ENCODE results near the gene DLEC1. TPM values are rescaled to one million over a fixed set of nuclear protein-coding genes. Genes with fewer than 3 reads are reported as not detected.
A peak's percentile ranks its signal among the peaks of the same experiment; 100 is the strongest.

Gene DLEC1
- total and polyA plus RNA-seq, 2 of the 4 experiments (the other 2 are of a cell fraction): 0.03 TPM; not detected in 1

DNA sequence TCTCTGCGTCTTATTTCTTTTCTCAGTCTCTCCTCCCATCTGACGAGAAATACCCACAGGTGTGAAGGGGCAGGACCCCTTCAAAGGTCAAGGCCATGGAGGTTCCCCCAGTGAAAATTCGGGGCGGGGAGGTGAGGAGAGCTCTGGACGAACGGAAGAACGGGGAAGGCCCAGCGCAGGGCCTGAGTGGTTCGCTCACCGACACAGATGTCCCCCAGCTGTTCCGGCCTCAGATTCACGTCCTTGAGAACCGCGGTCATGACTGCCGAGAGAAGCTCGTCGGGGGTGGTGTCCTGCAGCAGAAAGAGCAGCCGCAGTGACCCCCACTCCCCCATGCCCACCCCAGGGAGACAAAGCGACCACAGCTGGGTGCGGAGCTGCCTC, 97.4 kb downstream of the DLEC1 start:
- H4K5ac ChIP-seq (ENCODE audit: low read depth, low read length): no peak overlapping the region
- BruUV-seq (replicated peaks): no TSS peak
- H3K18ac ChIP-seq (ENCODE audit: low read depth, low read length): no peak overlapping the region
- H2AK5ac ChIP-seq (ENCODE audit: low read depth, low read length): peak overlapping the region; percentile 4; the same call in 1 of the 2 replicates
- H2BK5ac ChIP-seq (ENCODE audit: low read depth, low read length, poor library complexity, severe bottlenecking): peak overlapping the region; percentile 3
- DNase-seq: peak; percentile 54
- H4K20me1 ChIP-seq (ENCODE audit: insufficient read depth, low read length): 0 out of 2 replicates have a peak, but pooled peaks cover 5% of the 10 kb centered on the region
- no peak overlapping the region for H2BK120ac ChIP-seq (ENCODE audit: low read depth, low read length)
- intact Hi-C loops (cut with micrococcal nuclease): loop anchor here (1.0 to 2.0 kb wide), 3 partner anchors 110 to 343 kb away; no protein-coding TSS in a partner anchor
- no peak overlapping the region; the same call in 1 of the 2 replicates for H3K56ac ChIP-seq (ENCODE audit: extremely low read depth, insufficient read depth, low read length)
- no peak overlapping the region for H4K91ac ChIP-seq (ENCODE audit: insufficient read depth, low read depth, low read length)
- H3K79me1 ChIP-seq (ENCODE audit: low read depth in 1 of 2, low read length in 2 of 2): peaks cover 31 to 88% of the 10 kb centered on the region in 2 experiments
- ATAC-seq (ENCODE audit: low read depth): peak; percentile 4; the same call in 1 of the 2 replicates
- peaks cover 32% of the 10 kb centered on the region for H3K36me3 ChIP-seq (ENCODE audit: control insufficient read depth, insufficient read depth, low read length)
- H2AK9ac ChIP-seq (replicated peaks; ENCODE audit: low read depth, low read length, poor library complexity): peak overlapping the region; percentile 89
- H3K9ac ChIP-seq (ENCODE audit: low read depth, low read length): peak overlapping the region; percentile 91
- peak overlapping the region; percentile 65 for H3K4me3 ChIP-seq (ENCODE audit: insufficient read depth, low read depth, low read length)
- no peak overlapping the region for H2BK20ac ChIP-seq (ENCODE audit: low read depth, low read length)
- H3K14ac ChIP-seq (replicated peaks; ENCODE audit: low read depth, low read length): peak overlapping the region; percentile 71
- in situ Hi-C loops (cut with MboI; ENCODE audit: low sequenced_read_pairs): loop anchor here (10.0 kb wide), 1 partner anchor 348 kb away; no protein-coding TSS in a partner anchor
- dilution Hi-C loops (cut with HindIII; ENCODE audit: low sequenced_read_pairs, unreplicated experiment): no loop called here
- peak overlapping the region; percentile 82; the same call in 1 of the 2 replicates for H3K23ac ChIP-seq (ENCODE audit: low read depth, low read length)
- WGBS, 2 experiments (ENCODE audit: extremely low coverage in 2 of 2, insufficient read length in 1 of 2): 1% methylated on average over 14 of the region's 20 CpGs; no CpG with 5 or more reads in 1 of the 2 experiments
- no peak overlapping the region for H2BK15ac ChIP-seq (ENCODE audit: low read depth, low read length)
- 0 out of 2 replicates have a peak overlapping the region, but pooled peaks have one; percentile 37 for H3K4ac ChIP-seq (ENCODE audit: low read depth, low read length)
- H3K4me2 ChIP-seq (ENCODE audit: low read depth, low read length): peak overlapping the region; percentile 94
- H3K27ac ChIP-seq (ENCODE audit: insufficient read depth, low read length): peak overlapping the region; percentile 29
- peak overlapping the region; percentile 98 for H2AFZ ChIP-seq (replicated peaks; ENCODE audit: low read length, poor library complexity)
- H3K9me1 ChIP-seq (ENCODE audit: insufficient read depth, low read length): peaks cover 24% of the 10 kb centered on the region
- ChIA-PET CTCF (no interaction called here), POLR2A (ENCODE audit: unreplicated experiment) (interaction anchor here (0.8 to 1.6 kb wide), 2 partner anchors 17 to 29 kb away, joined by 3 to 10 read pairs; partner anchors contain the start of gene OXSR1)
- H3K27me3 ChIP-seq (ENCODE audit: control insufficient read depth, insufficient read depth, low read length): no peaks in the 10 kb centered on the region
- H3K4me1 ChIP-seq (ENCODE audit: control insufficient read depth, insufficient read depth, low read length): peaks cover 13% of the 10 kb centered on the region
- TF ChIP-seq SMC3 (IDR thresholded peaks at IDR 0.05; ENCODE audit: low read depth, low read length): no peak
- no peak for TF ChIP-seq POLR2A (IDR thresholded peaks at IDR 0.05; ENCODE audit: low read depth, low read length)
- TF ChIP-seq MXI1 (IDR thresholded peaks at IDR 0.05; ENCODE audit: borderline replicate concordance, low read depth, low read length): no peak
- TF ChIP-seq BHLHE40 (IDR thresholded peaks at IDR 0.05; ENCODE audit: low read depth, low read length): no peak
- no peak for TF ChIP-seq MAFK (IDR thresholded peaks at IDR 0.05; ENCODE audit: low read depth, low read length)
- peak overlapping the region in 1 of 2 experiments; percentile 33; a peak in 1 of 4 replicates for H4K8ac ChIP-seq (ENCODE audit: low read depth in 2 of 2, low read length in 2 of 2)
- H3K9me3 ChIP-seq (ENCODE audit: control insufficient read depth, insufficient read depth, low read length): no peaks in the 10 kb centered on the region
